Calu3 (cell line): Measurements from ENCODE around the gene RAD51B. TPM values are rescaled to one million over a fixed set of nuclear protein-coding genes. Genes with fewer than 3 reads are reported as not detected.
"Not testable (repeated sequence)": the region's sequence is repeated elsewhere in the genome, so short reads cannot be mapped to it uniquely, and the experiment has no call there.

Experiments
- BruUV-seq: library from RNA; stranded (reverse); fragments of 400-500 nt; replicated peaks from 2 replicates; lab custom pipeline; 2021; lab: Mats Ljungman, UMichigan
- CTCF ChIA-PET: fragments of 300-600 bp; sonication (Branson Sonifier 250); formaldehyde crosslinking; loops from one replicate; lab custom pipeline; 2022; ENCODE audit warnings: antibody characterized with exemption; lab: Charles Lee
- DNase-seq: peaks from one replicate; pipeline ENCODE4 v3.0.0; 2022
- H3K27ac Mint-ChIP-seq: one replicate; pipeline ENCODE4 v1.8.0; 2022; ENCODE audit warnings: mixed read lengths; ENCODE audit not compliant: unreplicated experiment
- H3K27me3 Mint-ChIP-seq: one replicate; pipeline ENCODE4 v1.8.0; 2022; ENCODE audit warnings: mixed read lengths; ENCODE audit not compliant: unreplicated experiment
- H3K36me3 Mint-ChIP-seq: one replicate; pipeline ENCODE4 v1.8.0; 2022; ENCODE audit warnings: mild to moderate bottlenecking, moderate library complexity, mixed read lengths; ENCODE audit not compliant: insufficient read depth, unreplicated experiment
- H3K4me1 Mint-ChIP-seq: one replicate; pipeline ENCODE4 v1.8.0; 2022; ENCODE audit warnings: mild to moderate bottlenecking, low read depth, mixed read lengths; ENCODE audit not compliant: unreplicated experiment
- H3K4me3 Mint-ChIP-seq: one replicate; pipeline ENCODE4 v1.8.0; 2022; ENCODE audit warnings: mild to moderate bottlenecking, low read depth, moderate library complexity, mixed read lengths; ENCODE audit not compliant: unreplicated experiment
- H3K9me3 Mint-ChIP-seq: one replicate; pipeline ENCODE4 v1.8.0; 2022; ENCODE audit warnings: low read depth, mixed read lengths; ENCODE audit not compliant: unreplicated experiment
- intact Hi-C: fragments of 100-400 bp; cut with micrococcal nuclease; formaldehyde crosslinking; loops from one replicate; pipeline ENCODE4 v1.10.0; 2022; ENCODE audit not compliant: unreplicated experiment
- total RNA-seq: library from RNA; stranded (reverse); gene quantifications from 2 replicates; pipeline ENCODE4 v1.2.3, GENCODE V29; 2022
- TF ChIP-seq, protein P1 (sequence below): fragments of 200-600 bp; IDR thresholded peaks from one replicate; pipeline ENCODE4 v1.8.0; 2022; ENCODE audit warnings: antibody characterized with exemption; ENCODE audit not compliant: unreplicated experiment

The RAD51B gene
- total RNA-seq, 1 experiment from 2014 or later: 24.7 TPM

GRCh38 chr14:67965696-67966095 is 146.1 kb downstream of the RAD51B start:
- Mint-ChIP-seq H3K4me3 (peak overlapping the region; percentile 6), H3K27ac (peak overlapping the region; percentile 68), H3K36me3 (peaks cover 7% of the 10 kb centered on the region), H3K4me1 (peaks cover 56% of the 10 kb centered on the region), H3K9me3 (peaks cover 5% of the 10 kb centered on the region), H3K27me3 (no peaks in the 10 kb centered on the region)
- no peak for DNase-seq
- intact Hi-C loops: loop anchor here (2.0 kb wide), 1 partner anchor 179 kb away; no protein-coding TSS in a partner anchor
- CTCF ChIA-PET: no interaction called here
- BruUV-seq: no TSS peak
- TF ChIP-seq, protein P1, sequence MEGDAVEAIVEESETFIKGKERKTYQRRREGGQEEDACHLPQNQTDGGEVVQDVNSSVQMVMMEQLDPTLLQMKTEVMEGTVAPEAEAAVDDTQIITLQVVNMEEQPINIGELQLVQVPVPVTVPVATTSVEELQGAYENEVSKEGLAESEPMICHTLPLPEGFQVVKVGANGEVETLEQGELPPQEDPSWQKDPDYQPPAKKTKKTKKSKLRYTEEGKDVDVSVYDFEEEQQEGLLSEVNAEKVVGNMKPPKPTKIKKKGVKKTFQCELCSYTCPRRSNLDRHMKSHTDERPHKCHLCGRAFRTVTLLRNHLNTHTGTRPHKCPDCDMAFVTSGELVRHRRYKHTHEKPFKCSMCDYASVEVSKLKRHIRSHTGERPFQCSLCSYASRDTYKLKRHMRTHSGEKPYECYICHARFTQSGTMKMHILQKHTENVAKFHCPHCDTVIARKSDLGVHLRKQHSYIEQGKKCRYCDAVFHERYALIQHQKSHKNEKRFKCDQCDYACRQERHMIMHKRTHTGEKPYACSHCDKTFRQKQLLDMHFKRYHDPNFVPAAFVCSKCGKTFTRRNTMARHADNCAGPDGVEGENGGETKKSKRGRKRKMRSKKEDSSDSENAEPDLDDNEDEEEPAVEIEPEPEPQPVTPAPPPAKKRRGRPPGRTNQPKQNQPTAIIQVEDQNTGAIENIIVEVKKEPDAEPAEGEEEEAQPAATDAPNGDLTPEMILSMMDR: no peak

GRCh38 chr14:67967206-67967605 is 147.6 kb downstream of the RAD51B start:
- no TSS peak for BruUV-seq
- Mint-ChIP-seq H3K36me3 (peaks cover 7% of the 10 kb centered on the region), H3K27me3 (no peaks in the 10 kb centered on the region), H3K9me3 (peaks cover 5% of the 10 kb centered on the region), H3K4me3 (no peak overlapping the region), H3K27ac (no peak overlapping the region), H3K4me1 (peaks cover 45% of the 10 kb centered on the region)
- intact Hi-C loops: no loop called here
- CTCF ChIA-PET: no interaction called here
- no peak for DNase-seq
- TF ChIP-seq, protein P1: no peak

GRCh38 chr14:67967970-67968369 is 148.4 kb downstream of the RAD51B start:
- BruUV-seq, H3K36me3 Mint-ChIP-seq, H3K27ac Mint-ChIP-seq, H3K4me3 Mint-ChIP-seq, intact Hi-C loops, CTCF ChIA-PET, H3K9me3 Mint-ChIP-seq, DNase-seq, H3K27me3 Mint-ChIP-seq: not testable (repeated sequence)
- H3K4me1 Mint-ChIP-seq: peaks cover 40% of the 10 kb centered on the region

DNA sequence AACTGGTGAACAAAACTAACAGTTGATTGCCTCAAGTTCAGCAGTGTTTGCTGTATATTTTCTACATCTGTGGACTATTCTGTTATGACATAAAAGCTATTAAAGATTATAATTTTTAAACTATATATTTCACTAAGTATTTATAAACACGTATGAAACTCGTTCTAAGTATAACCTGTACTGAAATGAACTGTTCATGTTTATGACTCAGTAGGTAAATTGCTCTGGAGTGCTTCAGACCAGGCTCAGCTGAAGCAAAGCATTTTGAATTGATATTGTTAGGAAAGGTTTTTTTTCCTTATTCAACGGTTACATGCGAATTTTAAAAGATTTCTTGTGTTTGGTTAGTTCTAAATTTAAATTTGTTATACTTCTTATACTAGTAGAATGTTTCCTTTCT is 151.3 kb downstream of the RAD51B start:
- TF ChIP-seq, protein P1: no peak
- no peak for DNase-seq
- Mint-ChIP-seq H3K27ac (no peak overlapping the region), H3K36me3 (no peaks in the 10 kb centered on the region), H3K4me3 (no peak overlapping the region), H3K4me1 (peaks cover 10% of the 10 kb centered on the region), H3K27me3 (no peaks in the 10 kb centered on the region), H3K9me3 (peaks cover 5% of the 10 kb centered on the region)
- intact Hi-C loops: no loop called here
- BruUV-seq: no TSS peak
- CTCF ChIA-PET: no interaction called here

DNA sequence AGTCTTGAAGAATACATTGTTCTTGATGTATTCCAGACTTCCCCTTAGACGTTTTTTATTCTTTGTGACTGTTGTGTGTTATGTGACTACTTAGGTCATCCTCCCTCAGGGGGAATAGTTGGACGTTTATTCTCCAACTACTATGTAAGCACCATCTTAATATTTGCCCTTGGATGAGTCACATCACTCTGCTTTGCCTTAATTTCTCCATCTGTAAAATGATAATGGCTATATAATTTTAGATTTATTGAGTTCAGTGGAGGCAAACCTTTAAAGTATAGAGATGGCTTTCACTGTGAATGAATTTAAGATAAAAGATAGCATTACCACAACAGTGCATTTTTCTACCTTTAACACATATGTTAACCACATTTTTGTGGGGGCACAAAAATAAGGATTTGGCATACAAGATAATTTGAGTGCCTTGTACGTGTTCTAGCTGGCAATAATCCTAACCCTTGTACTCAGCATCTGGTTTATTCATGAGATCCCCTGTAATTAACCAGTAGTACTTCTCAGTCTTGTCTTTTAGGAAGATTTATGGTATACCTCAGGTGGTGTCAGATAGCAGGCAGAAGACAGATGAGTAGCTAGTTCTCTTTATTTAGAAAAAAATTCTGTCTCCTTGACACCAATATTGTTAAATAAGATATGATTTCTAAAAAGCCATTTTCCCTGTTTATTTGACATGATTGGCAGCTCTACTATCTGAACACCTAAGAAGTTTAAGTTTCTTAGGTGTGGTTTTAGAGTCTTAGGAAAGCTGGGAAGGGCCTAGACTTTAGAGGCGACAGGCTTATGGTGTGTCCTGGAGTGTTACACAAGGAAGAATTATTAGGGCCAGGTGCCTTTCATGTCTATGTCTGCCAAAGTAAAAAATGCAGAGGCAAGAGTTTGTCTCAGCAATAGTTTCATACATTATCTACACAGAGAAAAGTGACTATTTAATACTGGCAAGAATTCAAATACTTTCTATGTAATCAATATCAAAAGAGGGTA is 152.3 kb downstream of the RAD51B start:
- H3K4me3 Mint-ChIP-seq: no peak overlapping the region
- intact Hi-C loops: no loop called here
- H3K9me3 Mint-ChIP-seq: peaks cover 5% of the 10 kb centered on the region
- TF ChIP-seq, protein P1: no peak
- H3K4me1 Mint-ChIP-seq: peaks cover under 1% of the 10 kb centered on the region
- H3K36me3 Mint-ChIP-seq: no peaks in the 10 kb centered on the region
- H3K27me3 Mint-ChIP-seq: no peaks in the 10 kb centered on the region
- DNase-seq: no peak
- CTCF ChIA-PET: no interaction called here
- no peak overlapping the region for H3K27ac Mint-ChIP-seq
- BruUV-seq: no TSS peak
